Body of pancreas (tissue), 4 donors: ENCODE results near the gene COX6B1. TPM values are rescaled to one million over a fixed set of nuclear protein-coding genes. Genes with fewer than 3 reads are reported as not detected.

Source experiments
- ATAC-seq: fragments of 150-250 bp; one replicate; pipeline ENCODE4 v1.9.1; 2016
- DNase-seq, 4 donors: peaks; one replicate each; pipeline ENCODE4 v3.0.0-alpha.2; 2019
- H3K27ac ChIP-seq, 4 donors: fragments of 200-600 bp; sonication (generic); 1 replicate in 3 of 4; 2 replicates in 1 of 4; pipeline versions ENCODE4 v1.5.1 to v1.6.1; 2016 to 2019; ENCODE audit warnings: mild to moderate bottlenecking in 1 of 4, mixed read lengths in 1 of 4, moderate library complexity in 1 of 4
- H3K27me3 ChIP-seq, 2 donors: fragments of 200-600 bp; sonication (generic); one replicate each; pipeline ENCODE4 v1.6.0; 2016; ENCODE audit warnings: mild to moderate bottlenecking in 1 of 2
- H3K36me3 ChIP-seq, 2 donors: fragments of 200-600 bp; sonication (generic); replicated peaks in 1 of 2; 2 replicates each; pipeline ENCODE4 v1.5.1; 2016; ENCODE audit warnings: low read depth in 2 of 2; ENCODE audit not compliant: insufficient read depth in 1 of 2
- H3K4me1 ChIP-seq: fragments of 200-600 bp; sonication (generic); one replicate; pipeline ENCODE4 v1.6.0; 2016
- H3K4me3 ChIP-seq, 2 donors: fragments of 200-600 bp; sonication (generic); 1 replicate in 1 of 2; 2 replicates in 1 of 2; pipeline ENCODE4 v1.5.1; 2016 to 2019
- H3K9me3 ChIP-seq, 3 donors: fragments of 200-600 bp; sonication (generic); 1 replicate in 2 of 3; 2 replicates in 1 of 3; pipeline ENCODE4 v1.5.1; 2016
- CTCF ChIP-seq, 7 experiments: fragments of 450-650 bp in 4 of 7; fragments of 200-600 bp in 3 of 7; sonication (generic) in 3 of 7; IDR thresholded peaks; one replicate each; pipeline ENCODE4 v1.5.1; 2016 to 2019; ENCODE audit warnings: antibody characterized with exemption in 7 of 7
- POLR2A ChIP-seq, 3 donors: fragments of 450-650 bp; IDR thresholded peaks; one replicate each; pipeline ENCODE4 v1.6.1; 2016; ENCODE audit warnings: antibody characterized with exemption in 3 of 3, mild to moderate bottlenecking in 2 of 3
- WGBS, 2 donors: methylation state at CpG; one replicate each; pipeline ENCODE4 v1.1.5; 2017; 5-methylcytosine and 5-hydroxymethylcytosine counted together
- intact Hi-C: fragments of 100-400 bp; cut with DNase I; formaldehyde crosslinking; loops from one replicate; pipeline ENCODE4 v1.15.1; 2023
- total RNA-seq, 2 donors: library from RNA; depleted of rRNA; stranded (reverse); fragments of >200 nt; gene quantifications; one replicate each; pipeline ENCODE4 v1.1.0, GENCODE V29; 2016

COX6B1 gene
- total RNA-seq, 2 donors from 2014 or later, result 134 to 151 TPM

- intact Hi-C loops, result no loop called here
- ATAC-seq (no peak), DNase-seq (no peak)
- Histone ChIP-seq H3K27ac (no peak overlapping the region), H3K4me1 (peaks cover 11% of the 10 kb centered on the region), H3K27me3 (no peaks in the 10 kb centered on the region), H3K9me3 (no peaks in the 10 kb centered on the region), H3K4me3 (no peak overlapping the region), H3K36me3 (no peaks in the 10 kb centered on the region)
- TF ChIP-seq CTCF (IDR thresholded peaks at IDR 0.05) (no peak), POLR2A (IDR thresholded peaks at IDR 0.05) (no peak)
- WGBS, 2 donors, result 70 to 78% methylated on average over 2 of the region's 2 CpGs
Observed at GRCh38 chr19:35608251-35608650, 39.9 kb upstream of the COX6B1 start.

GRCh38 chr19:35609851-35610353 lies 38.2 kb upstream of the COX6B1 start:
- H3K4me3 ChIP-seq, result no peak overlapping the region
- H3K4me1 ChIP-seq, result peaks cover 12% of the 10 kb centered on the region
- TF ChIP-seq CTCF (IDR thresholded peaks at IDR 0.05) (no peak), POLR2A (IDR thresholded peaks at IDR 0.05) (no peak)
- DNase-seq, result no peak
- no peak overlapping the region for H3K27ac ChIP-seq
- no peak for ATAC-seq
- H3K27me3 ChIP-seq, result no peaks in the 10 kb centered on the region
- H3K36me3 ChIP-seq, result no peaks in the 10 kb centered on the region
- 47 to 88% methylated on average over 2 to 6 of the region's 6 CpGs for WGBS, 2 donors
- no peaks in the 10 kb centered on the region for H3K9me3 ChIP-seq
- intact Hi-C loops, result no loop called here

GRCh38 chr19:35612224-35612558 lies 35.9 kb upstream of the COX6B1 start:
- WGBS, 2 donors, result 28 to 32% methylated on average over 9 of the region's 9 CpGs
- TF ChIP-seq POLR2A (IDR thresholded peaks at IDR 0.05), result no peak
- TF ChIP-seq CTCF (IDR thresholded peaks at IDR 0.05), result no peak
- no peak for DNase-seq
- no peaks in the 10 kb centered on the region for H3K36me3 ChIP-seq
- peaks cover 12% of the 10 kb centered on the region for H3K4me1 ChIP-seq
- peak overlapping the region in 3 of 4 donors; percentile 48 to 61 (median 56) for H3K27ac ChIP-seq
- intact Hi-C loops, result no loop called here
- peak overlapping the region in 1 of 2 donors; percentile 25 for H3K4me3 ChIP-seq
- H3K9me3 ChIP-seq, result no peaks in the 10 kb centered on the region
- H3K27me3 ChIP-seq, result no peaks in the 10 kb centered on the region
- ATAC-seq, result peak; percentile 4

GRCh38 chr19:35612559-35613321 lies 35.4 kb upstream of the COX6B1 start, which contains the start of gene HAUS5:
Gene HAUS5 (plus strand): TSS chr19:35612735. CDS start chr19:35612795, 60 bp downstream.
- peak within 1 kb of the TSS; percentile 1 to 61 (median 52) for H3K27ac ChIP-seq
- H3K9me3 ChIP-seq, result no peaks in the 10 kb centered on the region
- ATAC-seq, result peak; percentile 96
- H3K27me3 ChIP-seq, result no peaks in the 10 kb centered on the region
- peak within 1 kb of the TSS; percentile 25 to 32 for H3K4me3 ChIP-seq
- peak; percentile 95 to 97 (median 95) for DNase-seq
- no peaks in the 10 kb centered on the region for H3K36me3 ChIP-seq
- peak; percentile 8 to 71 (median 62) for TF ChIP-seq POLR2A (IDR thresholded peaks at IDR 0.05)
- peak in 4 of 7 experiments; percentile 35 to 57 (median 40) for TF ChIP-seq CTCF (IDR thresholded peaks at IDR 0.05)
- WGBS, 2 donors, result 0% methylated on average over 10 to 44 of the region's 47 CpGs
- intact Hi-C loops, result no loop called here
- H3K4me1 ChIP-seq, result peaks cover 12% of the 10 kb centered on the region
